NCI-H2196 (cell line): Measurements from ENCODE around the gene TMEM95.

Experiments used
- DNase-seq: peaks from one replicate; lab custom pipeline; 2025; ENCODE audit not compliant: unreplicated experiment; lab: John Stamatoyannopoulos, UW

Gene TMEM95

GRCh38 chr17:7403977-7404736, 49.2 kb downstream of the TMEM95 start, which contains the start of gene TMEM256:
TSS of gene TMEM256 (minus strand) at chr17:7404097. CDS start at chr17:7404084, 13 bp downstream.
- DNase-seq, result peak; percentile 87

DNA sequence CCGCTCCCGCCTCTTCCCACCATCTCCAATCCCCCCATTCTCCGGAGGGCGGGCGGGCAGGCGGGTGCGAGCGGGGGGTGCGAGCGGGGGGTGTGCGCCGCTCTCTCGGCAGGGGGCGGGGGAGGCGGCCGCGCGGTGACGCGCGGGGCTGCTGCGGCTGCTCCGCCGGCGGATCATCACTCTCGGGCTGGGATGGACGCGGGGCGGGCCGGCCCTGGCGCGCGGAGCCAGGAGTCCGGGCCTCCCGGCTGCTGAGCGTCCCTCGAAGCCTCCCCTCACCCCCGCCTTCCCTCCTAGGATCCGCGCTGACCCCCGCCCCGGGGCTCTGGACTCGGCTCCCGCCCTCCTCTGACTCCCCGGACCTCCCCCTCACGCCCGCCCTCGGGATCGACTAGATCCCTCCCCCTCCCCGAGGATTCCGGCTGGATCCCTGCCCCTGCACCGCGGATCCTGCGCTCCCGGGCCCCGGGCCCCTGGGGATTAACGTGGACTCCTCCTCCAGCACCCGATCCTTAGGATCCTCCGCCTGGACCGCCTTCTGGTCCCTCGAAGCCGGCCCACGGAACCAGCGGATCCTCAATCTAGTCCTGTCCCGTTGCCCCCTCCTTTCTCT, 49.9 kb downstream of the TMEM95 start:
- peak; percentile 52 for DNase-seq

- DNase-seq, result no peak
Observed at GRCh38 chr17:7405350-7406234, 50.6 kb downstream of the TMEM95 start.

DNA sequence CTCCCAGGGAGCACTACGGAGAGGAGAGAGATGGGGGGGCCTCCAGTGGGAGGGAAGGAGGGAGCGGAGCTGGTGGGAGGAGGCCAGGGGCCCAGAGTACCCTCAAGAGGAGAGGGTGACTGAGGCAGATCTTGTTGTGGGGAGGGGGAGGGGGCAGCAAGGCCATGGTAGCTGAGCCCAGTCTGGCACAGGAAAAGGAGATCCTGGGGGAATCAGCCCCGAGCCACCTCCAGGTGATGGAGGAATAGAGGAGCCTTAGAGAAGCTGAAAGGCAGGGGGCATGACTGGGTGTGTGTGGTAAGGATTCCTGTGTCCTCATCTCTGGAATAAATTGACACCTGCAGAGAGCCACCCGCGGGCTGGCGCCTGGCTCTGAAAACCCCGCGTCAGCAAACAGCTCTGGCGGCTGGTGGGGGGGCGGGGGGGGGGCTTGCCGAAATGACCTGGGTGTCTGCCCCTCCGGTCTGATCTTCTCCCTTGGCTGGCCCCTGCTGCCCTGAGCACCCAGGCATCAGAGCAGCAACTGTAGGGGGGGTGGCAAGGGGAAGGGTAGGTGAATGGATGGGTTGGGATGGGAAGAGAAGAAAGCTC, 51.4 kb downstream of the TMEM95 start:
- DNase-seq, result no peak
